GM21723 (cell line): ENCODE data around the gene ITGB6.

ENCODE experiments used
- ATAC-seq: cut with Tn5 transposase; IDR thresholded peaks from one replicate; pipeline ENCODE4 v1.9.1; 2021; ENCODE audit warnings: mild to moderate bottlenecking, moderate library complexity; ENCODE audit not compliant: unreplicated experiment

ITGB6 gene

GRCh38 chr2:160096409-160096808, 103.7 kb downstream of the ITGB6 start:
- no peak for ATAC-seq

GRCh38 chr2:160092445-160092844, 107.6 kb downstream of the ITGB6 start:
- no peak for ATAC-seq

- no peak for ATAC-seq
These were observed 108.7 kb downstream of the ITGB6 start for GRCh38 chr2:160091381-160091780.

GRCh38 chr2:160087854-160088745, 112.0 kb downstream of the ITGB6 start:
- no peak for ATAC-seq

GRCh38 chr2:160085662-160086061, 114.4 kb downstream of the ITGB6 start:
- ATAC-seq = no peak

GRCh38 chr2:160077912-160078810, 121.9 kb downstream of the ITGB6 start:
- no peak for ATAC-seq

- ATAC-seq = no peak
These were observed 123.2 kb downstream of the ITGB6 start for GRCh38 chr2:160076914-160077313.

- ATAC-seq = no peak
These were observed 123.8 kb downstream of the ITGB6 start for GRCh38 chr2:160076241-160076640.

GRCh38 chr2:160075171-160075570, 124.9 kb downstream of the ITGB6 start:
- ATAC-seq = no peak

- no peak for ATAC-seq
These were observed 126.7 kb downstream of the ITGB6 start for GRCh38 chr2:160073284-160073888.

- no peak for ATAC-seq
These were observed 131.2 kb downstream of the ITGB6 start for GRCh38 chr2:160068906-160069305.

- ATAC-seq = no peak
These were observed 135.2 kb downstream of the ITGB6 start for GRCh38 chr2:160064916-160065315.

- no peak for ATAC-seq
These were observed 136.0 kb downstream of the ITGB6 start for GRCh38 chr2:160063879-160064612.

GRCh38 chr2:160063271-160063670, 136.8 kb downstream of the ITGB6 start:
- no peak for ATAC-seq

- ATAC-seq = no peak
These were observed 137.6 kb downstream of the ITGB6 start, which contains the start of gene PLA2R1 for GRCh38 chr2:160062292-160063005. PLA2R1 (minus strand) TSS chr2:160062615; CDS start chr2:160062403, 212 bp downstream.

GRCh38 chr2:160061944-160062291, 138.2 kb downstream of the ITGB6 start:
- no peak for ATAC-seq

- no peak for ATAC-seq
These were observed 138.5 kb downstream of the ITGB6 start for GRCh38 chr2:160061533-160061932.

- no peak for ATAC-seq
These were observed 139.8 kb downstream of the ITGB6 start for GRCh38 chr2:160060297-160060696.

GRCh38 chr2:160057356-160057755, 142.7 kb downstream of the ITGB6 start:
- ATAC-seq = no peak

GRCh38 chr2:160055726-160056108, 144.4 kb downstream of the ITGB6 start:
- ATAC-seq = no peak
